A673 (cell line): ENCODE results near the gene TMEM236. TPM values are rescaled to one million over a fixed set of nuclear protein-coding genes. Genes with fewer than 3 reads are reported as not detected.

Source experiments
- BruUV-seq: library from RNA; stranded (reverse); fragments of 400-500 nt; replicated peaks from 2 replicates; lab custom pipeline; 2021; lab: Mats Ljungman, UMichigan
- CTCF ChIA-PET: fragments of 300-600 bp; sonication (Branson Sonifier 250); formaldehyde crosslinking; loops from one replicate; lab custom pipeline; 2022; ENCODE audit warnings: antibody characterized with exemption; lab: Charles Lee
- POLR2A ChIA-PET: fragments of 300-600 bp; sonication (Branson Sonifier 250); formaldehyde crosslinking; loops from one replicate; lab custom pipeline; 2022; ENCODE audit warnings: antibody characterized with exemption; ENCODE audit not compliant: low non-redundant PET; lab: Charles Lee
- DNase-seq: peaks from one replicate; pipeline ENCODE4 v3.0.0-alpha.2; 2015; ENCODE audit warnings: low spot score
- H3K27ac ChIP-seq: fragments of 200-600 bp; sonication (generic); 2 replicates; pipeline ENCODE4 v1.5.1; 2016; ENCODE audit warnings: mixed run types, low read depth, mild to moderate bottlenecking, mixed read lengths, antibody characterized with exemption, low read length; ENCODE audit not compliant: poor library complexity, severe bottlenecking
- H3K27me3 ChIP-seq: fragments of 200-600 bp; sonication (generic); replicated peaks from 2 replicates; pipeline ENCODE4 v1.6.1; 2017; ENCODE audit warnings: mixed run types, low read depth, mild to moderate bottlenecking, mixed read lengths, antibody characterized with exemption, low read length; ENCODE audit not compliant: insufficient read depth, poor library complexity
- H3K36me3 ChIP-seq: fragments of 200-600 bp; sonication (generic); 2 replicates; pipeline ENCODE4 v1.6.1; 2016; ENCODE audit warnings: mixed run types, mild to moderate bottlenecking, mixed read lengths, antibody characterized with exemption, low read length; ENCODE audit not compliant: insufficient read depth, poor library complexity, severe bottlenecking
- H3K4me1 ChIP-seq: fragments of 200-600 bp; sonication (generic); 2 replicates; pipeline ENCODE4 v1.6.1; 2017; ENCODE audit warnings: mixed run types, mild to moderate bottlenecking, mixed read lengths, antibody characterized with exemption, low read length; ENCODE audit not compliant: insufficient read depth, poor library complexity, severe bottlenecking
- H3K4me3 ChIP-seq: fragments of 200-600 bp; sonication (generic); 2 replicates; pipeline ENCODE4 v1.5.1; 2016; ENCODE audit warnings: low read depth, mixed run types, mild to moderate bottlenecking, mixed read lengths, low read length; ENCODE audit not compliant: poor library complexity, severe bottlenecking
- H3K9me3 ChIP-seq: fragments of 200-600 bp; sonication (generic); 2 replicates; pipeline ENCODE4 v1.6.1; 2016; ENCODE audit warnings: mixed run types, low read depth, mild to moderate bottlenecking, mixed read lengths, antibody characterized with exemption, low read length; ENCODE audit not compliant: poor library complexity, severe bottlenecking
- CTCF ChIP-seq: fragments of 300-800, 200-600 bp; sonication (generic); conservative IDR thresholded peaks from 2 replicates; pipeline ENCODE4 v1.5.1; 2017; ENCODE audit warnings: low read depth, mild to moderate bottlenecking, antibody characterized with exemption, low read length, moderate library complexity, mixed read lengths
- EZH2 ChIP-seq: fragments of 200-600 bp; sonication (generic); IDR thresholded peaks from 2 replicates; pipeline ENCODE4 v1.6.1; 2017; ENCODE audit warnings: borderline replicate concordance, low read depth, mild to moderate bottlenecking, mixed read lengths, antibody characterized with exemption, low read length; ENCODE audit not compliant: poor library complexity, severe bottlenecking
- intact Hi-C: fragments of 100-400 bp; cut with micrococcal nuclease; formaldehyde crosslinking; loops from one replicate; pipeline ENCODE4 v1.10.0; 2022; ENCODE audit not compliant: unreplicated experiment
- total RNA-seq: library from RNA; stranded (reverse); gene quantifications from 2 replicates; pipeline ENCODE4 v1.2.3, GENCODE V29; 2021

Gene TMEM236
- total RNA-seq, 1 experiment from 2014 or later: 0.06 TPM

DNA sequence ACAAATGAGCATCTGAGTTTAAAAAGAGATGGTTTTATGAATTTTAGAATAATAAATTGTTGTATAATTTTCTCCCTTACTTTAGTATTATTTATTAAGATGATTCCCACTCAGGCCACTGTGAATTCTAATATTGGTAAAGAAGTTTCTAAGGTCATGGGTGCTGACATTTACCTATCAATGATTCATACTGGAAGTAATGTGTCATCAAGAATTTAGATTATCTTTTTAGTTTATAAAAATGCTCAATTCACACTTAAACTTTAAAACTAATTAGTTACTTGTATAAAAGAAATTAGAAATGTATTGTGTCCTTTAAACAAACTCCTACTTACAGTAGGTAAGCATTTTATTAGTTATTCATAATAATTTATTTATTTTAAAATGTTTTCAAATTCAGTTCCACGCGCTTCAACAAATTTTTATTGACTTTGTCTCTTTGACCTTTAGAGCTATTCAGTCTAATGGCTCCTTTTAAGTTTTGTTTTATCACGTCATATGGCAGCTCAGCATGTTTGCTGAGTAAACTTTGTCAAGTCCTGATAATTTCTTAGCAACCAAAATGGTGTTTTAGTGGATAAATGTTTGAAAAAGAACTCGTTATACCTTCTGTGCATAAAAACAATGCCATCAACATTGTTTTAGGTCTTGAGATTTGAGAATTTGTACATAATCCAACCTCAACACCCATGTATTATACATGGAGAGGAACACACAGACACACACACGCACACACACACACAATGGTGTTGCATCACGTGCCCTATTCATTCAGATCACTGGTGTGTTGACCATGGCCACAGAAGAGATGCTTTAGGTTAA is 42.0 kb downstream of the TMEM236 start:
- no TSS peak for BruUV-seq
- intact Hi-C loops: no loop called here
- no peak for DNase-seq
- H3K27me3 ChIP-seq: no peaks in the 10 kb centered on the region
- no peak overlapping the region for H3K27ac ChIP-seq
- ChIA-PET CTCF (no interaction called here), POLR2A (no interaction called here)
- no peak for TF ChIP-seq EZH2
- no peak for TF ChIP-seq CTCF
- no peak overlapping the region for H3K4me3 ChIP-seq
- H3K4me1 ChIP-seq: no peaks in the 10 kb centered on the region
- no peaks in the 10 kb centered on the region for H3K9me3 ChIP-seq
- no peaks in the 10 kb centered on the region for H3K36me3 ChIP-seq

GRCh38 chr10:17795083-17795482 is 43.1 kb downstream of the TMEM236 start:
- Histone ChIP-seq H3K27ac (no peak overlapping the region), H3K36me3 (no peaks in the 10 kb centered on the region), H3K4me1 (no peaks in the 10 kb centered on the region), H3K9me3 (no peaks in the 10 kb centered on the region), H3K27me3 (no peaks in the 10 kb centered on the region), H3K4me3 (no peak overlapping the region)
- intact Hi-C loops: no loop called here
- DNase-seq: no peak
- TF ChIP-seq EZH2: no peak
- TF ChIP-seq CTCF: no peak
- ChIA-PET POLR2A (no interaction called here), CTCF (no interaction called here)
- no TSS peak for BruUV-seq

- no TSS peak for BruUV-seq
- intact Hi-C loops: no loop called here
- TF ChIP-seq EZH2: no peak
- no peak for TF ChIP-seq CTCF
- ChIA-PET CTCF (no interaction called here), POLR2A (no interaction called here)
- no peak overlapping the region for H3K4me3 ChIP-seq
- no peak for DNase-seq
- H3K4me1 ChIP-seq: no peaks in the 10 kb centered on the region
- H3K9me3 ChIP-seq: no peaks in the 10 kb centered on the region
- no peak overlapping the region for H3K27ac ChIP-seq
- H3K27me3 ChIP-seq: no peaks in the 10 kb centered on the region
- H3K36me3 ChIP-seq: no peaks in the 10 kb centered on the region
Measured at GRCh38 chr10:17795813-17796594, 44.0 kb downstream of the TMEM236 start.
